GM08714 (cell line): ENCODE measurements around the gene SERINC2.

Experiments
- H3K4me3 ChIP-seq: fragments of 200-500 bp; sonication (Bioruptor generic); 2 replicates; pipeline ENCODE4 v1.5.1; 2014; ENCODE audit warnings: mild to moderate bottlenecking, low read length, inconsistent platforms
- ZNF274 ChIP-seq: IDR thresholded peaks from 2 replicates; pipeline ENCODE4 v1.6.1; 2012; ENCODE audit warnings: mild to moderate bottlenecking, low read depth, low read length

Gene SERINC2

GRCh38 chr1:31432592-31433395, 19.8 kb downstream of the SERINC2 start:
- no peak for TF ChIP-seq ZNF274

GRCh38 chr1:31433396-31433930, 20.4 kb downstream of the SERINC2 start:
- no peak overlapping the region for H3K4me3 ChIP-seq
- no peak for TF ChIP-seq ZNF274

More at GRCh38 chr1:31432592-31433395, 19.8 kb downstream of the SERINC2 start:
- H3K4me3 ChIP-seq = no peak overlapping the region

DNA sequence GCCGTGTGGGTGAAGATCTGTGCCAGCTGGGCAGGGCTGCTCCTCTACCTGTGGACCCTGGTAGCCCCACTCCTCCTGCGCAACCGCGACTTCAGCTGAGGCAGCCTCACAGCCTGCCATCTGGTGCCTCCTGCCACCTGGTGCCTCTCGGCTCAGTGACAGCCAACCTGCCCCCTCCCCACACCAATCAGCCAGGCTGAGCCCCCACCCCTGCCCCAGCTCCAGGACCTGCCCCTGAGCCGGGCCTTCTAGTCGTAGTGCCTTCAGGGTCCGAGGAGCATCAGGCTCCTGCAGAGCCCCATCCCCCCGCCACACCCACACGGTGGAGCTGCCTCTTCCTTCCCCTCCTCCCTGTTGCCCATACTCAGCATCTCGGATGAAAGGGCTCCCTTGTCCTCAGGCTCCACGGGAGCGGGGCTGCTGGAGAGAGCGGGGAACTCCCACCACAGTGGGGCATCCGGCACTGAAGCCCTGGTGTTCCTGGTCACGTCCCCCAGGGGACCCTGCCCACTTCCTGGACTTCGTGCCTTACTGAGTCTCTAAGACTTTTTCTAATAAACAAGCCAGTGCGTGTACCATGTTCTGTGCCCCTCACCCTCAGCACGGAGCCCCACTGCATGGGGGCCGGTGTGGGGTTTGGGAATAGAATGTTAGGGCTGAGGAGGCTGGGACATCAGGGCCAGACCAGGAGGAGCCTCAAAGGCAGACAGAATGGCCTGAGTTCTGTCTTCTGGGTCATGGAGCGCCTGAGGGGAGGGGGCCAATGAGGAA, 21.3 kb downstream of the SERINC2 start:
- no peak for TF ChIP-seq ZNF274
- no peak overlapping the region for H3K4me3 ChIP-seq

GRCh38 chr1:31434979-31435378, 22.0 kb downstream of the SERINC2 start:
- TF ChIP-seq ZNF274 = no peak

DNA sequence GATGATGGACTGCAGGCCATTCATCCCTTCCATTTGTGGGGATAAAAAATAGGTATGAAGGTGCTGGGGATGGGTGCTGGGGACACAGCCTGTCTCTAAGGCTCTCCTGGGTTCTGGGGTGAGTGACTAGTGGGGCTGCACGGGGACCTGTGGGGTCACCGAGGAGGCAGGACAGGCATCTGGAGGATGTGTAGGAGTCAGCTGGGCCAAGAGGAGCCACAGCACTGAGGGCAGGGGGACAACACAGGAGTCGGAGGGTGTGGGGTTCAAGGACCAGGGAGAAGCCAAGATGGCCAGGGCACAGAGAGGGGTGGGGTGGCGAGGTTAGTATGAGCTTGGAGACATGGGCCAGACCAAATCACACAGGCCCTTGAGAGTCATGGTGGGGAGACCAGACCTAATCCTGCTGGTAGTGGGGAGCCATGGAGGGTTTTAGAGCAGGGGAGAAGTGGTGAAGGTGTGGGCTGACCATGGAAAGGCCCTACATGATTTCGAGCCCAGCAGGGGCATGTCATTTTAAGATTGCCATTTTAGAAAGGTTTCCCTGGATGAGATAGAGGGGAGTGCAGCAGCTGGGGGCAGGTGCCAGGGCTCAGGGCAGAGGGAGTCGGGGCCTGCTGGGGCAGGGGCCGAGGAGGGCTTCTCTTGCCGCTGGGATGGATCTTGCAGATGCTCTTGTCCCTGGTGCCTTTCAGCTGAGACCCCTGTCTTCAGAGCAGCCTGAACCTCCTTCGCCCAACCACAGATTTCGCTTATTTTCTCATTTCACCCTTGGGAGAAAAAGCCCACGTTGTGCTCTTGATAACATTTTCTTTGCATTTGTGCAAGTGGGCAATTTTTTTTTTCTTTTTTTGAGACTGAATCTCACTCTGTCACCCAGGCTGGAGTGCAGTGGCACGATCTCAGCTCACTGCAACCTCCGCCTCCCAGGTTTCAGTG, 22.7 kb downstream of the SERINC2 start:
- no peak overlapping the region for H3K4me3 ChIP-seq
- TF ChIP-seq ZNF274 = no peak

More at GRCh38 chr1:31434979-31435378, 22.0 kb downstream of the SERINC2 start:
- H3K4me3 ChIP-seq = no peak overlapping the region

GRCh38 chr1:31436596-31437432, 23.8 kb downstream of the SERINC2 start:
- TF ChIP-seq ZNF274 = no peak
- no peak overlapping the region for H3K4me3 ChIP-seq

DNA sequence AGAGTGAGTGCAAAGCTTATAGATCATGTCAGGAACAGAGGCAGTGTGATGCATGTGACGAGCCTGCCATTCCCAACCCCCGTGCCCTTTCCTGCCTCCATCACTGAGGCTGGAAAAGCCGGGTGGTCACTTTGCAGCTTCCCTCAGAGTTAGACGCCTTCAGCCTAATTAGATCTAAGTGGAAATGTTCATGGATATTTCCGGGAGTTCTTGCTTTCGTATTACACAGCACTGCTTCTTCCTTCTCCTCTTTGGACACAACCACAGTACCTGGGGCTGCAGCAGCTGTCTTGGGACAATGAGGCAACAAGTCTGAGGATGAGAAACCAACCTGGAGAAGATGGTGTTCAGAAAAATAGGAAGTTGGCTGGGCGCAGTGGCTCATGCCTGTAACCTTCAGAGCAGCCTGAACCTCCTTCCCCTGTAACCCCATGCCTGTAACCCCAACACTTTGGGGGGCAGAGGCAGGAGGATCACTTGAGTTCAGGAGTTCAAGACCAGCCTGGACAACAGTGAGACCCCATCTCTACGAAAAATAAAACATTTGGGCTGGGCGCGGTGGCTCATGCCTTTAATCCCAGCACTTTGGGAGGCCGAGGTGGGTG, 24.5 kb downstream of the SERINC2 start:
- H3K4me3 ChIP-seq = no peak overlapping the region
- no peak for TF ChIP-seq ZNF274

DNA sequence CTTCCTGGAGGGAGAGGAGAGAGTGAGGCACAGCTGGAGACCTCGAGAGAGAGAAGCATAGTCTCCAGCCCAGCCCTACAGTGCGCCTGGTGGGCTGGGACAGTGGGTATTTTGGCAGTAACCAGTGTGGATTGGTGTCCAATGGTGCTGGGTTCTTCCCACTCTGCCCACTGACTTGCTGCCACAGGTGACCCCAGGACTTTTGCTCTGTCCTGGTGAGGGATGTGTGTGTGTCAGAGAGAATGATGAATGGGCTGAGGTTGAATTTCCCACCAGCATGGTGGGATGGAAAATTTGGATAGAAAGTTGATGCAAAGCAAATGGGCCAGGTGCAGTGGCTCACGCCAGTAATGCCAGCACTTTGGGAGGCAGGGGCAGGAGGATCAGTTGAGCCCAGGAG, 26.3 kb downstream of the SERINC2 start:
- no peak overlapping the region for H3K4me3 ChIP-seq
- TF ChIP-seq ZNF274 = no peak

- TF ChIP-seq ZNF274 = no peak
- no peak overlapping the region for H3K4me3 ChIP-seq
Measured at GRCh38 chr1:31441073-31441472, 28.1 kb downstream of the SERINC2 start.

GRCh38 chr1:31441558-31441957, 28.5 kb downstream of the SERINC2 start:
- no peak for TF ChIP-seq ZNF274
- H3K4me3 ChIP-seq = no peak overlapping the region

DNA sequence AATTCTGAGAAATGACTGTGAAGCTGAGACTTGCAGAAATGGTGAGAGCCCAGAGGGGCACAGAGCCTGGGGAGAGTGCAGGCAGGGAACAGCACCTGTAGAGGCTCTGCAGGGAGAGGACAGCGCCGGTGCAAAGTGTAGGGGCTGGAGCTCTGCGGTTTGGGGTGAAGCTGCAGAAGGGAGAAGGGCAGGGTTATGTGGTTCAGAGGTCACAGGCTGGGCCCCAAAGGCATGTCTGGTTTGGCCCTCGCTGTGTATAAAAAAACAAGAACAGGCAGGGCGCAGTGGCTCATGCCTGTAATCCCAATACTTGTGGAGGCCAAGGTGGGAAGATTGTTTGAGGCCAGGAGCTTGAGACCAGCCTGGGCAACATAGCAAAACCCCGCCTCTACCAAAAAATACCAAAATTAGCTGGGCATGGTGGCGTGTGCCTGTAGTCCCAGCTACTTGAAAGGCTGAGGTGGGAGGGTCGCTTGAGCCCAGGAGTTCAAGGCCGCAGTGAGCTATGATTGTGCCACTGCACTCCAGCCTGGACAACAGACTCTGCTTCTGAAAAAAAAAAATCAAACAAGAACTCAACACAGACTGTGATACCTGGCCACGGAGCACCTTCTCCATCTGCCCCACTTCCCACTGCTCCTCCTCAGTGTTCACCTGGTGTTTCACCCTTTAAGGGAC, 29.1 kb downstream of the SERINC2 start:
- H3K4me3 ChIP-seq = no peak overlapping the region
- no peak for TF ChIP-seq ZNF274

DNA sequence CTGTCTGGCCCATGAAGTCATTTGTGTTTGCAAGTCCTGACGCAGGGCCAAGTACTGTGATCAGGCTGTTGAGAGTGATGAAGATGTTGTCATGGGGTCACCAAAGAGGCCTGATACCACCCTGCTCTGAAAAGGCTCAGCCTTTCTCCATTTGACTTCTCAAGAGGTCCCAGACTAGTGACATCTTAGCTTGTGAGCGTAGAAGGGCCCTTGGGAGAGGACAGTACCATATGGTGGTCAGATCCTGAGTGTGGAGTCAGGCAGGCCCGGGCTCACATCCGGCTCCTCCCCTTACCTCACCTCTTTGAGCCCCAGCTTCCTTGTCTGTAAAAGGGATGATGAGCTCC, 29.6 kb downstream of the SERINC2 start:
- TF ChIP-seq ZNF274 = no peak
- H3K4me3 ChIP-seq = no peak overlapping the region
